B cell (primary cell): ENCODE measurements around the gene SCN3B. TPM values are rescaled to one million over a fixed set of nuclear protein-coding genes. Genes with fewer than 3 reads are reported as not detected.

Experiments used
- ATAC-seq: fragments of 200-7000 bp; cut with Tn5 transposase; one replicate; pipeline ENCODE4 v1.10.0; 2021; ENCODE audit warnings: low read depth, mild to moderate bottlenecking, moderate number of reproducible peaks, moderate library complexity
- CTCF ChIA-PET: fragments of 350-600 bp; sonication (Branson Sonifier 250); formaldehyde crosslinking; loops from one replicate; lab custom pipeline; 2021; ENCODE audit warnings: antibody characterized with exemption, inconsistent platforms; lab: Charles Lee
- POLR2A ChIA-PET: fragments of 350-600 bp; sonication (Branson Sonifier 250); formaldehyde crosslinking; loops from one replicate; lab custom pipeline; 2021; ENCODE audit warnings: antibody characterized with exemption; lab: Charles Lee
- DNase-seq: peaks from one replicate; pipeline ENCODE4 v3.0.0; 2013
- H2AFZ ChIP-seq: 2 replicates; pipeline ENCODE4 v1.6.1; 2012; ENCODE audit warnings: mild to moderate bottlenecking, low read depth, low read length; ENCODE audit not compliant: insufficient read depth, poor library complexity, severe bottlenecking
- H3K27ac ChIP-seq, 2 donors: 1 replicate in 1 of 2; 2 replicates in 1 of 2; pipeline ENCODE4 v1.5.1; 2012 to 2013; ENCODE audit warnings: low read length in 2 of 2, mild to moderate bottlenecking in 2 of 2, moderate library complexity in 1 of 2
- H3K27me3 ChIP-seq, 4 experiments: fragments of 200-600 bp in 1 of 4; sonication (generic) in 1 of 4; replicated peaks in 1 of 4; 1 replicate in 2 of 4; 2 replicates in 2 of 4; pipeline versions ENCODE4 v1.6.1 to v1.7.0; 2013 to 2016; ENCODE audit warnings: low read length in 3 of 4, mild to moderate bottlenecking in 2 of 4, mixed read lengths in 1 of 4, moderate library complexity in 1 of 4; ENCODE audit not compliant: insufficient read depth in 4 of 4, control insufficient read depth in 3 of 4; ENCODE audit errors: control extremely low read depth in 1 of 4
- H3K36me3 ChIP-seq, 2 experiments: replicated peaks in 1 of 2; 1 replicate in 1 of 2; 2 replicates in 1 of 2; pipeline versions ENCODE4 v1.6.1 to v1.7.1; 2013; ENCODE audit warnings: low read length in 1 of 2; ENCODE audit not compliant: insufficient read depth in 2 of 2, control insufficient read depth in 1 of 2; ENCODE audit errors: control extremely low read depth in 1 of 2, extremely low read depth in 1 of 2
- H3K4me1 ChIP-seq, 2 donors: fragments of 200-600 bp in 1 of 2; sonication (generic) in 1 of 2; 1 replicate in 1 of 2; 2 replicates in 1 of 2; pipeline versions ENCODE4 v1.5.1 to v1.6.1; 2013 to 2017; ENCODE audit warnings: low read length in 2 of 2; ENCODE audit not compliant: control insufficient read depth in 2 of 2, insufficient read depth in 2 of 2
- H3K4me2 ChIP-seq: replicated peaks from 2 replicates; pipeline ENCODE3; 2012; ENCODE audit warnings: mild to moderate bottlenecking, low read depth, low read length; ENCODE audit not compliant: poor library complexity, severe bottlenecking
- H3K4me3 ChIP-seq, 5 experiments: fragments of 200-600 bp in 1 of 5; sonication (generic) in 1 of 5; 1 replicate in 3 of 5; 2 replicates in 2 of 5; pipeline versions ENCODE4 v1.5.1 to v1.7.0; 2011 to 2016; ENCODE audit warnings: low read length in 4 of 5, mild to moderate bottlenecking in 4 of 5, low read depth in 2 of 5, control low read depth in 1 of 5, moderate library complexity in 1 of 5; ENCODE audit not compliant: insufficient read depth in 1 of 5; ENCODE audit errors: control extremely low read depth in 1 of 5, extremely low read depth in 1 of 5
- H3K79me2 ChIP-seq: fragments of 200-600 bp; sonication (generic); one replicate; pipeline ENCODE4 v1.6.0; 2016; ENCODE audit warnings: low read length; ENCODE audit not compliant: control insufficient read depth, insufficient read depth
- H3K9ac ChIP-seq: fragments of 200-600 bp; sonication (generic); 2 replicates; pipeline ENCODE4 v1.6.1; 2017; ENCODE audit warnings: mild to moderate bottlenecking, low read length, moderate library complexity
- H3K9me3 ChIP-seq, 3 donors: one replicate each; pipeline versions ENCODE4 v1.6.1 to v1.7.1; 2013; ENCODE audit warnings: low read length in 2 of 3; ENCODE audit not compliant: control insufficient read depth in 2 of 3, insufficient read depth in 1 of 3; ENCODE audit errors: control extremely low read depth in 1 of 3
- H4K20me1 ChIP-seq: 2 replicates; pipeline ENCODE4 v1.6.0; 2012; ENCODE audit warnings: mild to moderate bottlenecking, low read length; ENCODE audit not compliant: insufficient read depth, control insufficient read depth, poor library complexity, severe bottlenecking
- H3K27ac Mint-ChIP-seq: one replicate; pipeline ENCODE4 v1.8.0; 2021; ENCODE audit warnings: mixed read lengths
- H3K27me3 Mint-ChIP-seq: one replicate; pipeline ENCODE4 v1.8.0; 2021; ENCODE audit warnings: mixed read lengths
- H3K4me1 Mint-ChIP-seq: one replicate; pipeline ENCODE4 v1.8.0; 2021; ENCODE audit warnings: mixed read lengths
- H3K4me3 Mint-ChIP-seq: one replicate; pipeline ENCODE4 v1.8.0; 2021; ENCODE audit warnings: mixed read lengths
- H3K9me3 Mint-ChIP-seq: one replicate; pipeline ENCODE4 v1.8.0; 2022; ENCODE audit warnings: mixed read lengths; ENCODE audit not compliant: insufficient read depth
- CTCF ChIP-seq: fragments of 200-600 bp; IDR thresholded peaks from one replicate; pipeline ENCODE4 v1.8.0; 2022; ENCODE audit warnings: antibody characterized with exemption, mild to moderate bottlenecking
- EZH2 ChIP-seq: IDR thresholded peaks from 2 replicates; pipeline ENCODE4 v1.6.1; 2012; ENCODE audit warnings: borderline replicate concordance, low read depth, mild to moderate bottlenecking, moderate library complexity, low read length; ENCODE audit not compliant: insufficient read depth, poor library complexity, severe bottlenecking
- WGBS: methylation state at CpG from one replicate; pipeline ENCODE4 v1.1.5; 2013; ENCODE audit warnings: missing lambda C conversion rate; ENCODE audit not compliant: insufficient coverage; 5-methylcytosine and 5-hydroxymethylcytosine counted together
- intact Hi-C: fragments of 100-400 bp; cut with micrococcal nuclease; formaldehyde crosslinking; loops from one replicate; pipeline ENCODE4 v1.10.0; 2022
- polyA plus RNA-seq: library from polyadenylated mRNA; depleted of rRNA; stranded (reverse); fragments of >200 nt; gene quantifications from 2 replicates; pipeline ENCODE4 v1.2.3, GENCODE V29; 2012
- total RNA-seq, 2 donors: library from RNA; stranded (reverse); fragments of 120-200 nt in 1 of 2; gene quantifications; 1 replicate in 1 of 2; 2 replicates in 1 of 2; pipeline versions ENCODE4 v1.2.3 to v1.2.4, GENCODE V29; 2013 to 2022

SCN3B gene
- total and polyA plus RNA-seq, 2 donors (not counting 1 experiment from before 2014, with no cell fraction given), result not detected

- H3K9me3 ChIP-seq, result no peaks in the 10 kb centered on the region
- H3K4me1 ChIP-seq, result peaks cover 9 to 16% of the 10 kb centered on the region in 2 donors
- intact Hi-C loops, result no loop called here
- no peaks in the 10 kb centered on the region for H3K27me3 ChIP-seq
- ChIA-PET POLR2A (no interaction called here), CTCF (interaction anchor here (1.2 to 4.0 kb wide), 5 partner anchors 11 to 128 kb away, joined by 3 to 40 read pairs (median 7); no protein-coding TSS in a partner anchor)
- no peaks in the 10 kb centered on the region for H4K20me1 ChIP-seq
- H3K9me3 Mint-ChIP-seq, result no peaks in the 10 kb centered on the region
- H3K4me2 ChIP-seq, result no peak overlapping the region
- no peaks in the 10 kb centered on the region for H3K79me2 ChIP-seq
- H3K4me3 Mint-ChIP-seq, result no peak overlapping the region
- H3K27ac ChIP-seq, result no peak overlapping the region
- WGBS, result 91% methylated on average over 4 of the region's 5 CpGs
- ATAC-seq, result no peak
- no peaks in the 10 kb centered on the region for H3K27me3 Mint-ChIP-seq
- TF ChIP-seq CTCF (no peak), EZH2 (no peak)
- peaks cover 23% of the 10 kb centered on the region for H3K4me1 Mint-ChIP-seq
- H3K27ac Mint-ChIP-seq, result no peak overlapping the region
- H3K4me3 ChIP-seq, result no peak overlapping the region
- H3K9ac ChIP-seq, result no peak overlapping the region
- no peak overlapping the region for H2AFZ ChIP-seq
- DNase-seq, result no peak
- H3K36me3 ChIP-seq, result no peaks in the 10 kb centered on the region
Observed at GRCh38 chr11:123579482-123579812, 75.0 kb downstream of the SCN3B start.

Other genes with a start within 250 kb of the SCN3B start
- 9.6 and 11.6 TPM in 2 replicates for gene GRAMD1B, start 224.4 kb downstream of the SCN3B start, total RNA-seq
- 0.58 and 0.91 TPM in 2 replicates for gene GRAMD1B, start 224.4 kb downstream of the SCN3B start, polyA plus RNA-seq
- 25.1 and 32.3 TPM in 2 replicates for gene ZNF202, start 87.0 kb upstream of the SCN3B start, total RNA-seq
- gene ZNF202, start 87.0 kb upstream of the SCN3B start, polyA plus RNA-seq, result 17.0 and 17.9 TPM in 2 replicates
- gene OR6X1, start 99.9 kb upstream of the SCN3B start, total RNA-seq, result not detected in 2 replicates
- gene OR6X1, start 99.9 kb upstream of the SCN3B start, polyA plus RNA-seq, result not detected in 2 replicates
- gene OR6M1, start 151.7 kb upstream of the SCN3B start, total RNA-seq, result not detected in 2 replicates
- gene OR6M1, start 151.7 kb upstream of the SCN3B start, polyA plus RNA-seq, result not detected in 2 replicates
- gene TMEM225, start 231.0 kb upstream of the SCN3B start, total RNA-seq, result not detected in 2 replicates
- not detected in 2 replicates for gene TMEM225, start 231.0 kb upstream of the SCN3B start, polyA plus RNA-seq
- gene OR8D4, start 247.5 kb upstream of the SCN3B start, total RNA-seq, result not detected in 2 replicates
- gene OR8D4, start 247.5 kb upstream of the SCN3B start, polyA plus RNA-seq, result not detected in 2 replicates